ENCODE measurements around the gene TMEM53. TPM values are rescaled to one million over a fixed set of nuclear protein-coding genes. Genes with fewer than 3 reads are reported as not detected.

The TMEM53 gene
- total RNA-seq, 6 donors from 2014 or later: 10.7 to 46.1 (median 19.7) TPM

DNA sequence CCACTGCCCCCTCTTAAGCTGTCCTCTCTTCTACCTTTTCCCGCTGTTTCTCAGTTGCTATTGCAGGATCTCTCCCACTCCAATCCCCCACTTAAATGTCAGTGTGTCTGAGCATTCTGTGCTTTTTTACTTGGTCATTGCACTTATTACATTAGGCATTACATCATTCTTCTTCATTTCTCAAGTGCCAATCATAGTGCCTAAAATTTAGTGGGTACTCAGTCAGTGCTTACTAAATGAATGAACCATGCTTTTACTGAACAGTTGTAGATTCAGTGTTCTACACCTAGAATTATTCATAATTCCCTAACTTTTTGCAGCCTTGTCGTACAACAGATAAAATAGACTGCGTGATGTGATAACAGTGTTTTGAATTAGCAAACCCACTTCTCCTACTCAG, 19.6 kb upstream of the TMEM53 start:
- no peak for ATAC-seq (ENCODE audit: low FRiP score in 2 of 2)
- no peak overlapping the region for H3K27ac ChIP-seq
- H3K4me1 ChIP-seq: peaks cover 0 to 4% (median 2%) of the 10 kb centered on the region in 4 donors
- 94 to 97% methylated on average over 3 of the region's 3 CpGs for WGBS, 2 donors
- no peaks in the 10 kb centered on the region for H3K36me3 ChIP-seq
- H3K27me3 ChIP-seq: no peaks in the 10 kb centered on the region
- no peak for TF ChIP-seq EP300 (IDR thresholded peaks at IDR 0.05)
- H3K9me3 ChIP-seq: no peaks in the 10 kb centered on the region
- H3K4me3 ChIP-seq: no peak overlapping the region
- no peak for DNase-seq

DNA sequence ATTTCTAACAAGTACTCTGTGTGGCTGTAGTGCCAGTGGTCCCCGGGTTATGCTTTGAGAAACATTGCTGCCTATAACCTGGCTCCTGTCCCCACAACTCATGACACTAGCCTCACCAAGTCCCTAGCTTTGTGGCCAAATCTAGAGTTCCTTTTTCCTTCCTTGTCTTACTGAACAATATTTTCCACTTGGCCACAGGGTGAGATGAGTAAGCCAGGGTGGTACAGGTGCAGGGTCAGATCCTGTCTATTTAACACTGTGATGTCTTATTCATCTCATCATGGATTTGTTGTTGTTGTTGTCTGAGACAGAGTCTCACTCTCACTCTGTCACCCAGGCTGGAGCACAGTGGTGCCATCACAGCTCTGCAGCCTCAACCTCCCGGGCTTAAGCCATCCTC, 18.9 kb upstream of the TMEM53 start:
- no peak for ATAC-seq (ENCODE audit: low FRiP score in 2 of 2)
- peaks cover 0 to 4% (median 2%) of the 10 kb centered on the region in 4 donors for H3K4me1 ChIP-seq
- no peaks in the 10 kb centered on the region for H3K36me3 ChIP-seq
- 79 to 95% methylated on average over 2 of the region's 2 CpGs for WGBS, 2 donors
- H3K4me3 ChIP-seq: no peak overlapping the region
- H3K9me3 ChIP-seq: no peaks in the 10 kb centered on the region
- TF ChIP-seq POLR2A (IDR thresholded peaks at IDR 0.05): no peak
- no peak for TF ChIP-seq EP300 (IDR thresholded peaks at IDR 0.05)
- TF ChIP-seq POLR2AphosphoS5 (IDR thresholded peaks at IDR 0.05): no peak
- TF ChIP-seq, protein P1, sequence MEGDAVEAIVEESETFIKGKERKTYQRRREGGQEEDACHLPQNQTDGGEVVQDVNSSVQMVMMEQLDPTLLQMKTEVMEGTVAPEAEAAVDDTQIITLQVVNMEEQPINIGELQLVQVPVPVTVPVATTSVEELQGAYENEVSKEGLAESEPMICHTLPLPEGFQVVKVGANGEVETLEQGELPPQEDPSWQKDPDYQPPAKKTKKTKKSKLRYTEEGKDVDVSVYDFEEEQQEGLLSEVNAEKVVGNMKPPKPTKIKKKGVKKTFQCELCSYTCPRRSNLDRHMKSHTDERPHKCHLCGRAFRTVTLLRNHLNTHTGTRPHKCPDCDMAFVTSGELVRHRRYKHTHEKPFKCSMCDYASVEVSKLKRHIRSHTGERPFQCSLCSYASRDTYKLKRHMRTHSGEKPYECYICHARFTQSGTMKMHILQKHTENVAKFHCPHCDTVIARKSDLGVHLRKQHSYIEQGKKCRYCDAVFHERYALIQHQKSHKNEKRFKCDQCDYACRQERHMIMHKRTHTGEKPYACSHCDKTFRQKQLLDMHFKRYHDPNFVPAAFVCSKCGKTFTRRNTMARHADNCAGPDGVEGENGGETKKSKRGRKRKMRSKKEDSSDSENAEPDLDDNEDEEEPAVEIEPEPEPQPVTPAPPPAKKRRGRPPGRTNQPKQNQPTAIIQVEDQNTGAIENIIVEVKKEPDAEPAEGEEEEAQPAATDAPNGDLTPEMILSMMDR (IDR thresholded peaks at IDR 0.05): no peak
- no peak for DNase-seq
- no peak overlapping the region for H3K27ac ChIP-seq
- H3K27me3 ChIP-seq: no peaks in the 10 kb centered on the region

DNA sequence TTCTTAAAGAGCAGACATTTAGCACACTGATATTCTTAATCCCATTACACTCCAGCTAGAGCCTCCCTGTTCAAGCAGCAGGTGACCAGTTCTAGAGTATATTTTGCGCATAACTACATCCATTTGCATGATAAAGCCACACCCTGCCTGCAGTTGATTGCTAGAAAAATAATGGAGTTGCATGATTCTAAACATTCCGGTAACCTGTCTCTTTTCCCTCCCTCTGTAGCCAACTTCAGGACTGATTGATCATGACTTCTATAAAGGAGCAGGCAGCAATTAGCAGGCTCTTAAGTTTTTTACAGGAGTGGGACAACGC, 15.1 kb upstream of the TMEM53 start:
- peaks cover 0 to 6% (median 3%) of the 10 kb centered on the region in 4 donors for H3K4me1 ChIP-seq
- TF ChIP-seq EP300 (IDR thresholded peaks at IDR 0.05) (no peak), POLR2AphosphoS5 (IDR thresholded peaks at IDR 0.05) (no peak), POLR2A (IDR thresholded peaks at IDR 0.05) (no peak)
- TF ChIP-seq, protein P1 (IDR thresholded peaks at IDR 0.05): no peak
- H3K9me3 ChIP-seq: no peaks in the 10 kb centered on the region
- DNase-seq (no peak), ATAC-seq (ENCODE audit: low FRiP score in 2 of 2) (no peak)
- H3K27me3 ChIP-seq: no peaks in the 10 kb centered on the region
- H3K36me3 ChIP-seq: no peaks in the 10 kb centered on the region
- H3K4me3 ChIP-seq: no peak overlapping the region
- peak overlapping the region in 2 of 4 donors; percentile 46 to 61 for H3K27ac ChIP-seq
- 83 to 84% methylated on average over 3 of the region's 3 CpGs for WGBS, 2 donors

DNA sequence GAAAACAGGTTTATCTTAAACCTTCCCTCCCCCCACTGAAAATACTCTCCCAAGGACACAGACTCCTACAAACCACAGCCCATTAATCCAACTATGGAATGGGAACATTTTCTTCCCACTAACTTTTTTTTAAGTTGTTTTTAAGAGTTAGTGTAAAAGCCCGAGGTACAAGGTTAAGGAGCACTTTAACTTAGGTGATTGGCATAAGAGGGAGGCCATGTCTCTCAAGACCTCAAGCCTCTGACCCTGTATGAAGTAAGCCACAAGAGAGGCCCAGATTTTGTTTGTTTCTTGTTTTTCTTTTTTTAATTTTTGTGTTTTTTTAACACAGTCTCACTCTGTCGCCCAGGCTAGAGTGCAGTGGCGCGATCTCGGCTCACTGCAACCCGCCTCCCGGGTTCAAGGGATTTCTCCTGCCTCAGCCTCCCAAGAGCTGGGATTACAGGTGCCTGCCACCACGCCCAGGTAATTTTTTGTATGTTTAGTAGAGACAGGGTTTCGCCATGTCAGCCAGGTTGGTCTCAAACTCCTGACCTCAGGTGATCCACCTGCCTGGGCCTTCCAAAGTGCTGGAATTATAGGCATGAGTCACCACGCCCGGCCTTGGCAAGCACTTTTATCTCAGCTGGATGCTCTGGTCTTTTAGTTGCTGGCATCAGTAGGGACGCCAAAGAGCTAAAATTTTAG, 14.6 kb upstream of the TMEM53 start:
- H3K27me3 ChIP-seq: no peaks in the 10 kb centered on the region
- peaks cover 0 to 6% (median 3%) of the 10 kb centered on the region in 4 donors for H3K4me1 ChIP-seq
- no peaks in the 10 kb centered on the region for H3K9me3 ChIP-seq
- peak overlapping the region in 2 of 4 donors; percentile 46 to 61 for H3K27ac ChIP-seq
- TF ChIP-seq, protein P1 (IDR thresholded peaks at IDR 0.05): no peak
- TF ChIP-seq EP300 (IDR thresholded peaks at IDR 0.05) (no peak), POLR2A (IDR thresholded peaks at IDR 0.05) (no peak), POLR2AphosphoS5 (IDR thresholded peaks at IDR 0.05) (no peak)
- WGBS, 2 donors: 69 to 87% methylated on average over 12 of the region's 12 CpGs
- ATAC-seq (ENCODE audit: low FRiP score in 2 of 2): peak in 1 of 2 donors; percentile 28
- H3K36me3 ChIP-seq: no peaks in the 10 kb centered on the region
- H3K4me3 ChIP-seq: no peak overlapping the region
- peak in 1 of 2 donors; percentile 69 for DNase-seq

DNA sequence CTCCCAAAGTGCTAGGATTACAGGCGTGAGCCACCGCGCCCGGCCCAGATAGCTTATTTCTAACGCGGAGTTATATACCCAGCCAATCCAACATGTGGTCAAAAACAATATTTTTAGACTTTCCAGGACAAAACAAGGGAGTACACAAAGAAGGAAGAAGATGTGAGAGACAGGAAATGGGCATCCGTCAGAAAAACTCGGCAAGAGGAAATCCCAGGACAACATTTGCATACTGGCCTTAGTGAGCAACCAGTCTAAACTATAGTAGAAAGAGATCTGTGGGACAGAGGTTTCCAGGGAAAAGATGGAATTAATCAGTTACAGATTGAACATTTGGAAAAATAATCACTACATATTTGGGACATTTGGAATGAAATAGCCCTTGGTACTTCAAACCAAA, 11.6 kb upstream of the TMEM53 start:
- no peaks in the 10 kb centered on the region for H3K9me3 ChIP-seq
- H3K36me3 ChIP-seq: no peaks in the 10 kb centered on the region
- no peak for TF ChIP-seq EP300 (IDR thresholded peaks at IDR 0.05)
- TF ChIP-seq, protein P1 (IDR thresholded peaks at IDR 0.05): no peak
- TF ChIP-seq POLR2AphosphoS5 (IDR thresholded peaks at IDR 0.05): no peak
- TF ChIP-seq POLR2A (IDR thresholded peaks at IDR 0.05): no peak
- DNase-seq: no peak
- H3K4me3 ChIP-seq: no peak overlapping the region
- no peak overlapping the region for H3K27ac ChIP-seq
- 79 to 80% methylated on average over 8 of the region's 8 CpGs for WGBS, 2 donors
- H3K27me3 ChIP-seq: no peaks in the 10 kb centered on the region
- peaks cover 0 to 13% (median 3%) of the 10 kb centered on the region in 4 donors for H3K4me1 ChIP-seq
- ATAC-seq (ENCODE audit: low FRiP score in 2 of 2): no peak
